Spleen (tissue), 11 donors: ENCODE measurements around the gene CACNA1C. TPM values are rescaled to one million over a fixed set of nuclear protein-coding genes. Genes with fewer than 3 reads are reported as not detected.
A peak's percentile ranks its signal among the peaks of the same experiment; 100 is the strongest.

Experiments
- DNase-seq: peaks from one replicate; pipeline ENCODE4 v3.0.0-alpha.2; 2020
- H3K27ac ChIP-seq, 8 donors: fragments of 200-600 bp; sonication (generic) in 7 of 8; 1 replicate in 4 of 8; 2 replicates in 4 of 8; pipeline versions ENCODE4 v1.5.0 to v1.8.0; 2016 to 2021; ENCODE audit warnings: inconsistent platforms in 4 of 8, mild to moderate bottlenecking in 4 of 8, moderate library complexity in 1 of 8
- H3K27me3 ChIP-seq, 7 donors: fragments of 200-600 bp; sonication (generic) in 6 of 7; replicated peaks in 1 of 7; 1 replicate in 4 of 7; 2 replicates in 3 of 7; pipeline versions ENCODE4 v1.5.0 to v1.8.0; 2016 to 2021; ENCODE audit warnings: inconsistent platforms in 3 of 7, mild to moderate bottlenecking in 1 of 7
- H3K36me3 ChIP-seq, 6 donors: fragments of 200-600 bp; sonication (generic) in 5 of 6; 1 replicate in 4 of 6; 2 replicates in 2 of 6; pipeline versions ENCODE4 v1.5.0 to v1.8.0; 2016 to 2021; ENCODE audit warnings: inconsistent platforms in 2 of 6
- H3K4me1 ChIP-seq, 6 donors: fragments of 200-600 bp; sonication (generic) in 5 of 6; 1 replicate in 3 of 6; 2 replicates in 3 of 6; pipeline versions ENCODE4 v1.5.0 to v1.8.0; 2016 to 2021; ENCODE audit warnings: inconsistent platforms in 3 of 6
- H3K4me3 ChIP-seq, 8 donors: fragments of 200-600 bp; sonication (generic) in 7 of 8; 1 replicate in 4 of 8; 2 replicates in 4 of 8; pipeline versions ENCODE4 v1.5.0 to v1.8.0; 2016 to 2021; ENCODE audit warnings: inconsistent platforms in 4 of 8, mild to moderate bottlenecking in 4 of 8, moderate library complexity in 2 of 8
- H3K9me3 ChIP-seq, 8 donors: fragments of 200-600 bp; sonication (generic) in 7 of 8; 1 replicate in 4 of 8; 2 replicates in 4 of 8; pipeline versions ENCODE4 v1.5.0 to v1.8.0; 2016 to 2021; ENCODE audit warnings: inconsistent platforms in 4 of 8
- POLR2A ChIP-seq, 3 donors: fragments of 450-650 bp; IDR thresholded peaks; one replicate each; pipeline ENCODE4 v1.5.1; 2017; ENCODE audit warnings: antibody characterized with exemption in 3 of 3, mild to moderate bottlenecking in 1 of 3
- POLR2AphosphoS5 ChIP-seq, 3 donors: sonication (generic); formaldehyde crosslinking; IDR thresholded peaks; one replicate each; pipeline ENCODE4 v1.5.1; 2017; ENCODE audit warnings: antibody characterized with exemption in 3 of 3
- WGBS, 5 donors: extraction: QIAGEN DNeasy Blood & Tissue Kit in 3 of 5; methylation state at CpG; one replicate each; pipeline versions ENCODE4 v1.1.5 to v1.1.7; 2013 to 2018; 5-methylcytosine and 5-hydroxymethylcytosine counted together
- intact Hi-C: fragments of 100-400 bp; cut with DNase I; formaldehyde crosslinking; loops from one replicate; pipeline ENCODE4 v1.15.0; 2023; ENCODE audit warnings: low total_unique reads
- polyA plus RNA-seq, 3 donors: library from polyadenylated mRNA; stranded (reverse); fragments of 200-250 nt; gene quantifications; one replicate each; pipeline ENCODE4 v1.2.1, GENCODE V29; 2013
- total RNA-seq, 7 donors: library from RNA; depleted of rRNA in 3 of 7; stranded (reverse); fragments of >200 nt in 3 of 7; fragmentation: NEBNext Ultra II Directional in 4 of 7; extraction: Animal tissue kit (Norgen Biotek cat#: 25700) in 4 of 7; gene quantifications; one replicate each; pipeline versions ENCODE4 v1.1.0 to v1.2.1, GENCODE V29; 2016 to 2021
- TF ChIP-seq, protein P1 (sequence below), 11 experiments: fragments of 200-600 bp in 7 of 11; fragments of 450-650 bp in 4 of 11; sonication (generic) in 4 of 11; IDR thresholded peaks in 8 of 11; conservative IDR thresholded peaks in 3 of 11; 1 replicate in 7 of 11; 2 replicates in 4 of 11; pipeline versions ENCODE4 v1.4.0 to v1.8.0; 2016 to 2021; ENCODE audit warnings: antibody characterized with exemption in 11 of 11, inconsistent platforms in 4 of 11, mild to moderate bottlenecking in 1 of 11
- donor health status: healthy with polysubstance abuse.
- donor health status: DM: no; HTN: no; CAD: no; lungs with moderate emphysema.
- donor health status: DM: no; HTN: no; CAD: no.
- donor health status: Bipolar disorder and iron deficiency.
- donor health status: healthy.
- donor health status: DM: no; HTN: no; CAD: no.
- donor health status: DM: yes; HTN: yes; CAD: no.

Gene CACNA1C
- total and polyA plus RNA-seq, 10 donors, result 0.67 to 27.6 (median 18.4) TPM

GRCh38 chr12:2323532-2324255, 270.9 kb downstream of the CACNA1C start:
- TF ChIP-seq, protein P1, sequence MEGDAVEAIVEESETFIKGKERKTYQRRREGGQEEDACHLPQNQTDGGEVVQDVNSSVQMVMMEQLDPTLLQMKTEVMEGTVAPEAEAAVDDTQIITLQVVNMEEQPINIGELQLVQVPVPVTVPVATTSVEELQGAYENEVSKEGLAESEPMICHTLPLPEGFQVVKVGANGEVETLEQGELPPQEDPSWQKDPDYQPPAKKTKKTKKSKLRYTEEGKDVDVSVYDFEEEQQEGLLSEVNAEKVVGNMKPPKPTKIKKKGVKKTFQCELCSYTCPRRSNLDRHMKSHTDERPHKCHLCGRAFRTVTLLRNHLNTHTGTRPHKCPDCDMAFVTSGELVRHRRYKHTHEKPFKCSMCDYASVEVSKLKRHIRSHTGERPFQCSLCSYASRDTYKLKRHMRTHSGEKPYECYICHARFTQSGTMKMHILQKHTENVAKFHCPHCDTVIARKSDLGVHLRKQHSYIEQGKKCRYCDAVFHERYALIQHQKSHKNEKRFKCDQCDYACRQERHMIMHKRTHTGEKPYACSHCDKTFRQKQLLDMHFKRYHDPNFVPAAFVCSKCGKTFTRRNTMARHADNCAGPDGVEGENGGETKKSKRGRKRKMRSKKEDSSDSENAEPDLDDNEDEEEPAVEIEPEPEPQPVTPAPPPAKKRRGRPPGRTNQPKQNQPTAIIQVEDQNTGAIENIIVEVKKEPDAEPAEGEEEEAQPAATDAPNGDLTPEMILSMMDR (IDR thresholded peaks at IDR 0.05 in 8 of 11, conservative IDR thresholded peaks at IDR 0.05 in 3 of 11), result no peak
- TF ChIP-seq POLR2AphosphoS5 (IDR thresholded peaks at IDR 0.05) (no peak), POLR2A (IDR thresholded peaks at IDR 0.05) (no peak)
- H3K4me1 ChIP-seq, result peaks cover 0 to 17% (median 6%) of the 10 kb centered on the region in 6 donors
- peak overlapping the region in 1 of 8 donors; percentile 7 for H3K27ac ChIP-seq
- no peaks in the 10 kb centered on the region for H3K36me3 ChIP-seq
- peaks cover 0 to 28% (median 0%) of the 10 kb centered on the region in 7 donors for H3K27me3 ChIP-seq
- 61 to 79% (median 67%) methylated on average over 9 of the region's 9 CpGs for WGBS, 5 donors
- no peak overlapping the region for H3K4me3 ChIP-seq
- H3K9me3 ChIP-seq, result no peaks in the 10 kb centered on the region
- DNase-seq, result no peak
- intact Hi-C loops, result no loop called here

DNA sequence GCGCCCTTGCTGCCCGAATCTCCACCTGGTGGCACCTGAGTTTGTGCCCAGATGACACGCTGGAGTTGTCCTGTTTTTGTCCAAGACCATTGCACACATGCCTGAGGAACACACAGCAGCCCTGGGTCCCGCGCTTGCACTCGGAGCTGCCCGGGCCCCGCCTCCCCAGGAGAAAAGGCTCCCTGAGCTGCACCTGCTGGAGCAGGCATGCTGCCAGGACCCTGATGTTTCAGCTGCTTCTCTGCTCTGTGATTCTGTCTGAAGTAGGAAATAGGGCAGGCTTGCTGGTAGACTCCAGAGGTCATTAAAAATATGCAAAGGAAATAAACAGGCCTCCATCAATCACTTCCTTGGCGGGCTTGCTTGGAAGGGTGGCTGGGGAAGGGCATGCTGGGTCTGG, 271.6 kb downstream of the CACNA1C start:
- Histone ChIP-seq H3K36me3 (no peaks in the 10 kb centered on the region), H3K9me3 (no peaks in the 10 kb centered on the region), H3K4me1 (peaks cover 0 to 17% (median 6%) of the 10 kb centered on the region in 6 donors), H3K27ac (no peak overlapping the region), H3K4me3 (no peak overlapping the region), H3K27me3 (peaks cover 0 to 28% (median 0%) of the 10 kb centered on the region in 7 donors)
- TF ChIP-seq, protein P1 (IDR thresholded peaks at IDR 0.05 in 8 of 11, conservative IDR thresholded peaks at IDR 0.05 in 3 of 11), result no peak
- TF ChIP-seq POLR2A (IDR thresholded peaks at IDR 0.05) (no peak), POLR2AphosphoS5 (IDR thresholded peaks at IDR 0.05) (no peak)
- no peak for DNase-seq
- 47 to 62% (median 53%) methylated on average over 9 of the region's 9 CpGs for WGBS, 5 donors
- intact Hi-C loops, result no loop called here

DNA sequence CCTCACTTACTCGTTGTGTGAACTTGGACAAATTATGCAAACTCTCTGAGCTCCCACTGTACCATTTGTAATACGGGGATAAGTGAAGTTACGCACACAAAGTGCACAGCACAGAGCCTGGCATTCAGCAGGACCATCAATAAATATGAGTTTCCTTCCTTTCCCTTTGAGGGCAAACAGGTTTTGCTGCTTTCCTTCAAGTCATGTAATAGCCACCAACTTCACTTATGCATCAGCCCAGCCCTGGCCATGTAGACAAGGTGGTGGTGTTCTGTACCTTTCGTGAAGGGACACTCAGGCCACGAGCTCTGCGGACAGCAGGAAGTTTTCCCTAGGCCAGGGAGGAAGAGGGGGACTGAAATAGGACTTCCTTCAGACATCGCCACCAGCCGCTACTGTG, 272.7 kb downstream of the CACNA1C start:
- whole genome bisulfite sequencing, 5 donors, result 39 to 52% (median 51%) methylated on average over 8 of the region's 8 CpGs
- Histone ChIP-seq H3K27ac (no peak overlapping the region), H3K9me3 (no peaks in the 10 kb centered on the region), H3K36me3 (no peaks in the 10 kb centered on the region), H3K4me3 (no peak overlapping the region), H3K27me3 (peaks cover 0 to 28% (median 0%) of the 10 kb centered on the region in 7 donors), H3K4me1 (peaks cover 0 to 17% (median 7%) of the 10 kb centered on the region in 6 donors)
- TF ChIP-seq POLR2AphosphoS5 (IDR thresholded peaks at IDR 0.05) (no peak), POLR2A (IDR thresholded peaks at IDR 0.05) (no peak)
- TF ChIP-seq, protein P1 (IDR thresholded peaks at IDR 0.05 in 8 of 11, conservative IDR thresholded peaks at IDR 0.05 in 3 of 11), result no peak
- DNase-seq, result no peak
- intact Hi-C loops, result no loop called here

DNA sequence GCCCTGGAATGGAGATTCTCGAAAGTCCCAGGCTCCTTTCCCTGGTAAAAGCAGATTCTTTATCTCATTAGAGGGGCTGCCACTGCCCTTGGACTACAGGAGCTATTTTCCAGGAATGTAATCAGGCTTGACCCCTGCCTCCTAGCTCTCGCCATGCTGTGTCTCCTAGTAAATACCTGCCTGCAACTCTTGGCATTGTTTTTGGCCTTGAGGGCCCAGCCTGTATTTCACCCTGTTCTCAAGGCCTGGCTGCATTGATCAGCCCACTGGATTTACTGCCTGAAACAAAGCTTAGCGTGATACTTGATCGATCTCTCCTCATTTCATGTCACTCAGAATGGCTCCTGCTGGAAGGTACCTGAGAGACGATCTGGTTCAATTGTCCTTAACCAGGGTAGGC, 273.7 kb downstream of the CACNA1C start:
- peaks cover 0 to 28% (median 0%) of the 10 kb centered on the region in 7 donors for H3K27me3 ChIP-seq
- H3K36me3 ChIP-seq, result no peaks in the 10 kb centered on the region
- no peak overlapping the region for H3K27ac ChIP-seq
- H3K4me3 ChIP-seq, result no peak overlapping the region
- H3K4me1 ChIP-seq, result peaks cover 0 to 17% (median 11%) of the 10 kb centered on the region in 6 donors
- no peak for DNase-seq
- H3K9me3 ChIP-seq, result no peaks in the 10 kb centered on the region
- TF ChIP-seq POLR2AphosphoS5 (IDR thresholded peaks at IDR 0.05) (no peak), POLR2A (IDR thresholded peaks at IDR 0.05) (no peak)
- TF ChIP-seq, protein P1 (IDR thresholded peaks at IDR 0.05 in 8 of 11, conservative IDR thresholded peaks at IDR 0.05 in 3 of 11), result no peak
- intact Hi-C loops, result no loop called here
- WGBS, 5 donors, result 88 to 96% (median 94%) methylated on average over 5 of the region's 5 CpGs
